Spleen (tissue), 7 donors: Measurements from ENCODE around the gene TEDC1.

Experiments used
- POLR2A ChIP-seq, 3 donors: fragments of 450-650 bp; IDR thresholded peaks; one replicate each; pipeline ENCODE4 v1.5.1; 2017; ENCODE audit warnings: antibody characterized with exemption in 3 of 3, mild to moderate bottlenecking in 1 of 3
- POLR2AphosphoS5 ChIP-seq, 3 donors: sonication (generic); formaldehyde crosslinking; IDR thresholded peaks; one replicate each; pipeline ENCODE4 v1.5.1; 2017; ENCODE audit warnings: antibody characterized with exemption in 3 of 3
- TF ChIP-seq, protein P1 (sequence below), 11 experiments: fragments of 200-600 bp in 7 of 11; fragments of 450-650 bp in 4 of 11; sonication (generic) in 4 of 11; IDR thresholded peaks in 8 of 11; conservative IDR thresholded peaks in 3 of 11; 1 replicate in 7 of 11; 2 replicates in 4 of 11; pipeline versions ENCODE4 v1.4.0 to v1.8.0; 2016 to 2021; ENCODE audit warnings: antibody characterized with exemption in 11 of 11, inconsistent platforms in 4 of 11, mild to moderate bottlenecking in 1 of 11
- donor health status: DM: no; HTN: no; CAD: no; lungs with moderate emphysema.
- donor health status: DM: no; HTN: no; CAD: no.
- donor health status: DM: no; HTN: no; CAD: no.

DNA sequence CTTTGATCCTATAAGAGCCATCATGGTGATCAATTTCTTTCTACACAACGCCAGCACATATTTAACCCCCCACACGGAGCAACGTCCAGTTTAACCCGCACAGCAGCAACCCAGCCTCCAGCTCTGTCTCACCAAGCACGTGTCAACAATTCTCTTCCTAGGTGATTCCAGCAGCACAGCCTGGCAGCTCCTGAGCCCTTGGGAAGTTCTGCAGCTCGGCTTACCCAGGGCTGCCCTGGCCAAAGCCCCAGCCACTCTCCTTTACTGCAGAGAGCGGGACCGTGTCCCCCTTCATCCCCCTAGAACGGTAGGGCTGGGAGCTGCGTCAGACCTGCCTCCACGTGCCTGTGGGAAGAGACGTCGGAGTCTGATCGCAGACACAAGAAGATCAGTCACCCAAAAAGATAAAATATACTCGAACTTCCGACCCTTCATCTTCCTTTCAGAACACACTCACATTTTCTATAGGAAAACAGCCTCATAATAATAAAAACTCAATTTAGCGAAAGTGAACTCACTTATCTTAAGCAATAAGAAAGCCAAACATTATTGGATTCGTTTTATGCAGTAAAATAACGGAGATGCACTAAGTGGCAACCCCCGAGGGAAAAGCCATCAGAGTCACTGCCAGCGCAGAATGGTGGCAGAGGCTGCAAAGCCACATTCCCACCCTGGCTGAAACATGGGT lies 42.9 kb downstream of the TEDC1 start:
- TF ChIP-seq POLR2A (IDR thresholded peaks at IDR 0.05) (no peak), POLR2AphosphoS5 (IDR thresholded peaks at IDR 0.05) (no peak)
- TF ChIP-seq, protein P1, sequence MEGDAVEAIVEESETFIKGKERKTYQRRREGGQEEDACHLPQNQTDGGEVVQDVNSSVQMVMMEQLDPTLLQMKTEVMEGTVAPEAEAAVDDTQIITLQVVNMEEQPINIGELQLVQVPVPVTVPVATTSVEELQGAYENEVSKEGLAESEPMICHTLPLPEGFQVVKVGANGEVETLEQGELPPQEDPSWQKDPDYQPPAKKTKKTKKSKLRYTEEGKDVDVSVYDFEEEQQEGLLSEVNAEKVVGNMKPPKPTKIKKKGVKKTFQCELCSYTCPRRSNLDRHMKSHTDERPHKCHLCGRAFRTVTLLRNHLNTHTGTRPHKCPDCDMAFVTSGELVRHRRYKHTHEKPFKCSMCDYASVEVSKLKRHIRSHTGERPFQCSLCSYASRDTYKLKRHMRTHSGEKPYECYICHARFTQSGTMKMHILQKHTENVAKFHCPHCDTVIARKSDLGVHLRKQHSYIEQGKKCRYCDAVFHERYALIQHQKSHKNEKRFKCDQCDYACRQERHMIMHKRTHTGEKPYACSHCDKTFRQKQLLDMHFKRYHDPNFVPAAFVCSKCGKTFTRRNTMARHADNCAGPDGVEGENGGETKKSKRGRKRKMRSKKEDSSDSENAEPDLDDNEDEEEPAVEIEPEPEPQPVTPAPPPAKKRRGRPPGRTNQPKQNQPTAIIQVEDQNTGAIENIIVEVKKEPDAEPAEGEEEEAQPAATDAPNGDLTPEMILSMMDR (IDR thresholded peaks at IDR 0.05 in 8 of 11, conservative IDR thresholded peaks at IDR 0.05 in 3 of 11): no peak
